ENCODE measurements around the gene TNIK.

TNIK gene

GRCh38 chr3:171398343-171398742 is 61.9 kb downstream of the TNIK start:
- Histone ChIP-seq H3K9ac (no peak overlapping the region), H3K4me3 (IDR thresholded peaks at IDR 0.05; ENCODE audit: insufficient read depth, low read depth, low read length) (no peak overlapping the region), H3K36me3 (ENCODE audit: insufficient read depth) (no peaks in the 10 kb centered on the region), H3K27ac (no peak overlapping the region), H3K4me2 (no peak overlapping the region), H3K79me2 (ENCODE audit: insufficient read depth, low read depth) (no peaks in the 10 kb centered on the region), H2AFZ (ENCODE audit: low read depth) (no peak overlapping the region), H3K4me1 (ENCODE audit: low read depth, poor library complexity, severe bottlenecking) (no peaks in the 10 kb centered on the region), H4K20me1 (ENCODE audit: insufficient read depth) (no peaks in the 10 kb centered on the region), H3K27me3 (ENCODE audit: insufficient read depth, low read depth) (no peaks in the 10 kb centered on the region)
- no peak for TF ChIP-seq CTCF (conservative IDR thresholded peaks at IDR 0.05; ENCODE audit: low read depth, low read length)

GRCh38 chr3:171397089-171397488 is 63.1 kb downstream of the TNIK start:
- Histone ChIP-seq H3K79me2 (ENCODE audit: insufficient read depth, low read depth) (no peaks in the 10 kb centered on the region), H3K27ac (no peak overlapping the region), H4K20me1 (ENCODE audit: insufficient read depth) (no peaks in the 10 kb centered on the region), H2AFZ (ENCODE audit: low read depth) (no peak overlapping the region), H3K4me2 (no peak overlapping the region), H3K4me1 (ENCODE audit: low read depth, poor library complexity, severe bottlenecking) (no peaks in the 10 kb centered on the region), H3K4me3 (IDR thresholded peaks at IDR 0.05; ENCODE audit: insufficient read depth, low read depth, low read length) (no peak overlapping the region), H3K27me3 (ENCODE audit: insufficient read depth, low read depth) (no peaks in the 10 kb centered on the region), H3K9ac (no peak overlapping the region), H3K36me3 (ENCODE audit: insufficient read depth) (no peaks in the 10 kb centered on the region)
- no peak for TF ChIP-seq CTCF (conservative IDR thresholded peaks at IDR 0.05; ENCODE audit: low read depth, low read length)

- Histone ChIP-seq H3K79me2 (ENCODE audit: insufficient read depth, low read depth) (no peaks in the 10 kb centered on the region), H3K4me2 (no peak overlapping the region), H2AFZ (ENCODE audit: low read depth) (no peak overlapping the region)
Observed at GRCh38 chr3:171396048-171396447, 64.2 kb downstream of the TNIK start.

GRCh38 chr3:171393032-171393744 is 67.0 kb downstream of the TNIK start:
- H3K4me1 ChIP-seq (ENCODE audit: low read depth, poor library complexity, severe bottlenecking) = no peaks in the 10 kb centered on the region
- H3K27ac ChIP-seq = no peak overlapping the region
- H3K4me3 ChIP-seq (IDR thresholded peaks at IDR 0.05; ENCODE audit: insufficient read depth, low read depth, low read length) = no peak overlapping the region
- no peak overlapping the region for H2AFZ ChIP-seq (ENCODE audit: low read depth)
- H3K79me2 ChIP-seq (ENCODE audit: insufficient read depth, low read depth) = no peaks in the 10 kb centered on the region
- H4K20me1 ChIP-seq (ENCODE audit: insufficient read depth) = no peaks in the 10 kb centered on the region
- H3K36me3 ChIP-seq (ENCODE audit: insufficient read depth) = no peaks in the 10 kb centered on the region
- no peaks in the 10 kb centered on the region for H3K27me3 ChIP-seq (ENCODE audit: insufficient read depth, low read depth)
- TF ChIP-seq CTCF (conservative IDR thresholded peaks at IDR 0.05; ENCODE audit: low read depth, low read length) = no peak
- no peak overlapping the region for H3K4me2 ChIP-seq
- no peak overlapping the region for H3K9ac ChIP-seq

More at GRCh38 chr3:171396048-171396447, 64.2 kb downstream of the TNIK start:
- Histone ChIP-seq H3K27me3 (ENCODE audit: insufficient read depth, low read depth) (no peaks in the 10 kb centered on the region), H3K4me1 (ENCODE audit: low read depth, poor library complexity, severe bottlenecking) (no peaks in the 10 kb centered on the region), H3K27ac (no peak overlapping the region), H3K4me3 (IDR thresholded peaks at IDR 0.05; ENCODE audit: insufficient read depth, low read depth, low read length) (no peak overlapping the region), H4K20me1 (ENCODE audit: insufficient read depth) (no peaks in the 10 kb centered on the region), H3K9ac (no peak overlapping the region), H3K36me3 (ENCODE audit: insufficient read depth) (no peaks in the 10 kb centered on the region)
- no peak for TF ChIP-seq CTCF (conservative IDR thresholded peaks at IDR 0.05; ENCODE audit: low read depth, low read length)
